Adrenal gland (tissue), 12 donors: ENCODE results near the gene SSTR1. TPM values are rescaled to one million over a fixed set of nuclear protein-coding genes. Genes with fewer than 3 reads are reported as not detected.
"Not testable (repeated sequence)": the region's sequence is repeated elsewhere in the genome, so short reads cannot be mapped to it uniquely, and the experiment has no call there.

Experiments
- DNase-seq, 7 donors: peaks; one replicate each; pipeline ENCODE4 v3.0.0-alpha.2; 2019 to 2020
- H3K27ac ChIP-seq, 5 donors: fragments of 200-600 bp; sonication (generic) in 4 of 5; 1 replicate in 3 of 5; 2 replicates in 2 of 5; pipeline versions ENCODE4 v1.5.1 to v1.8.0; 2016 to 2020; ENCODE audit warnings: mild to moderate bottlenecking in 1 of 5
- H3K27me3 ChIP-seq: fragments of 200-600 bp; 2 replicates; pipeline ENCODE4 v1.8.0; 2021
- H3K36me3 ChIP-seq, 2 donors: fragments of 200-600 bp; replicated peaks in 1 of 2; 1 replicate in 1 of 2; 2 replicates in 1 of 2; pipeline versions ENCODE4 v1.5.1 to v1.8.0; 2018 to 2022
- H3K4me1 ChIP-seq, 2 donors: fragments of 200-600 bp; replicated peaks in 1 of 2; 1 replicate in 1 of 2; 2 replicates in 1 of 2; pipeline versions ENCODE4 v1.5.1 to v1.8.0; 2018 to 2021
- H3K4me3 ChIP-seq, 4 donors: fragments of 200-600 bp; sonication (generic) in 3 of 4; one replicate each; pipeline ENCODE4 v1.5.1; 2016 to 2018
- H3K9me3 ChIP-seq, 3 donors: fragments of 200-600 bp; sonication (generic) in 1 of 3; replicated peaks in 1 of 3; 1 replicate in 2 of 3; 2 replicates in 1 of 3; pipeline versions ENCODE4 v1.5.1 to v1.8.0; 2016 to 2021
- CTCF ChIP-seq, 6 experiments: fragments of 450-650 bp in 4 of 6; fragments of 200-600 bp in 2 of 6; sonication (generic) in 1 of 6; IDR thresholded peaks; 1 replicate in 5 of 6; 2 replicates in 1 of 6; pipeline versions ENCODE4 v1.5.1 to v1.8.0; 2016 to 2021; ENCODE audit warnings: antibody characterized with exemption in 6 of 6, mild to moderate bottlenecking in 2 of 6, moderate library complexity in 1 of 6
- POLR2A ChIP-seq, 2 donors: fragments of 450-650 bp; IDR thresholded peaks; one replicate each; pipeline ENCODE4 v1.6.1; 2017; ENCODE audit warnings: antibody characterized with exemption in 2 of 2, mild to moderate bottlenecking in 2 of 2, moderate library complexity in 1 of 2
- WGBS, 4 donors: extraction: QIAGEN DNeasy Blood & Tissue Kit in 2 of 4; methylation state at CpG; one replicate each; pipeline versions ENCODE4 v1.1.5 to v1.1.7; 2013 to 2017; 5-methylcytosine and 5-hydroxymethylcytosine counted together
- intact Hi-C, 2 donors: fragments of 100-400 bp; cut with DNase I; formaldehyde crosslinking; loops; one replicate each; pipeline versions ENCODE4 v1.14.1 to v1.15.0; 2022 to 2023
- polyA plus RNA-seq, 3 donors: library from polyadenylated mRNA; stranded (reverse); fragments of 200-250 nt in 2 of 3; fragments of 350-450 nt in 1 of 3; fragmentation: Illumina TruSeq in 1 of 3; extraction: RNeasy Lipid Tissue Mini Kit (QIAGEN cat#74804) in 1 of 3; gene quantifications; one replicate each; pipeline ENCODE4 v1.2.3, GENCODE V29; 2013 to 2014
- total RNA-seq, 9 donors: library from RNA; depleted of rRNA in 4 of 9; stranded (reverse); fragments of >200 nt in 4 of 9; fragments of 120-200 nt in 1 of 9; fragmentation: NEBNext Ultra II Directional in 1 of 9; extraction: Animal tissue kit (Norgen Biotek cat#: 25700) in 1 of 9; gene quantifications; one replicate each; pipeline versions ENCODE4 v1.1.0 to v1.2.4, GENCODE V29; 2013 to 2023
- donor health status: healthy with polysubstance abuse.
- donor health status: Bipolar disorder and iron deficiency.
- donor health status: DM: yes; HTN: yes; CAD: no.
- donor health status: DM: no; HTN: no; CAD: no.
- donor health status: DM: no; HTN: no; CAD: no.
- donor health status: DM: yes; HTN: yes; CAD: no.

SSTR1 gene
- total and polyA plus RNA-seq, 12 donors, result under 0.01 to 0.65 (median 0.28) TPM; not detected in 2

DNA sequence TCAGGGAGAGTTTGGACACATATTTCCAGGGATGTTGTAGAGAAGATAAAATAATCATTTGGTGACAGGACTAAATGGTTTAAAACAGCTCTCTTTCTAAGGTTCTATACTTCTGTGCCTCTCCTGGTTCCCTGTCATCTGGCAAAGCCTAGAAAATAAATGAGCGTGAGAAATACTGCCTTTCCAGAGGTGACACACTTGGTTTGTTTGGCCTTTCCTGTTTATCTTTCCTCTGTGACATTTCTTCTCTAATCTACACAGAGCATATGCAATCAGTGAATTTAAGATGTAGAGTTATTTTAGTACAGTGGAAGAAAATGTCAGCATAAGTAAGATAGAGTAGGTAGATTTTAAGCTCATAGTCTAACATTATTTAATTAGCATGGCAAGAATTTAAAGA lies 22.0 kb upstream of the SSTR1 start:
- 59 to 81% (median 67%) methylated on average over 1 of the region's 1 CpG for WGBS, 4 donors
- no peaks in the 10 kb centered on the region for H3K27me3 ChIP-seq
- intact Hi-C loops, result loop anchor here in 1 of 2 donors (10.0 kb wide), 1 partner anchor 291 kb away; no protein-coding TSS in a partner anchor
- H3K36me3 ChIP-seq, result no peaks in the 10 kb centered on the region
- H3K4me1 ChIP-seq, result no peaks in the 10 kb centered on the region
- no peak overlapping the region for H3K4me3 ChIP-seq
- DNase-seq, result no peak
- TF ChIP-seq POLR2A (IDR thresholded peaks at IDR 0.05), result no peak
- no peak for TF ChIP-seq CTCF (IDR thresholded peaks at IDR 0.05)
- no peaks in the 10 kb centered on the region for H3K9me3 ChIP-seq
- no peak overlapping the region for H3K27ac ChIP-seq

DNA sequence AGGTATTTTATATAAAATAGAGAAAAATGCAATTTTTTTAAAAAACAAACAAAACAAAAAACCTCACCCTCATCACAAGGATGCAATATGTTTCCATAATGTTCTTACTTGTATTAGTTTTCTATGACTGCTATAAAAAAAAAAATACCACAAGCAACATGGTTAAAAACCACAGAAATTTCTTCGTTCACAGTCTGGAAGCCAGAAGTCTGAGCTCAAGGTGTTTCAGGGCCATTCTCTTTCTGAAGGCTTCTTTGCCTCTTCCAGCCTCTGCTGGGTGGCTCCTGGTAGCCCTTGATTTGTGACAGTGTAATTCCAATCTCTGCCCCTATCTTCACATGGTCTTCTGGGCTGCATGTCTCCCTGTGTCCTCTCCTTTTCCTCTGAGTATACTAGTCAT lies 21.5 kb upstream of the SSTR1 start:
- DNase-seq, result no peak
- Histone ChIP-seq H3K36me3 (no peaks in the 10 kb centered on the region), H3K4me3 (no peak overlapping the region), H3K4me1 (no peaks in the 10 kb centered on the region), H3K27me3 (no peaks in the 10 kb centered on the region), H3K27ac (no peak overlapping the region), H3K9me3 (no peaks in the 10 kb centered on the region)
- intact Hi-C loops, result loop anchor here in 1 of 2 donors (10.0 kb wide), 1 partner anchor 291 kb away; no protein-coding TSS in a partner anchor
- WGBS, 4 donors, result 66 to 84% (median 72%) methylated on average over 1 of the region's 1 CpG
- TF ChIP-seq POLR2A (IDR thresholded peaks at IDR 0.05) (no peak), CTCF (IDR thresholded peaks at IDR 0.05) (no peak)

GRCh38 chr14:38187528-38187927 lies 20.2 kb upstream of the SSTR1 start:
- Histone ChIP-seq H3K9me3 (no peaks in the 10 kb centered on the region), H3K27ac (no peak overlapping the region), H3K4me1 (no peaks in the 10 kb centered on the region), H3K36me3 (no peaks in the 10 kb centered on the region), H3K27me3 (no peaks in the 10 kb centered on the region), H3K4me3 (no peak overlapping the region)
- intact Hi-C loops, result loop anchor here in 1 of 2 donors (10.0 kb wide), 1 partner anchor 293 kb away; no protein-coding TSS in a partner anchor
- WGBS, 4 donors, result 76 to 84% (median 76%) methylated on average over 2 of the region's 2 CpGs
- no peak for DNase-seq
- TF ChIP-seq CTCF (IDR thresholded peaks at IDR 0.05) (no peak), POLR2A (IDR thresholded peaks at IDR 0.05) (no peak)

DNA sequence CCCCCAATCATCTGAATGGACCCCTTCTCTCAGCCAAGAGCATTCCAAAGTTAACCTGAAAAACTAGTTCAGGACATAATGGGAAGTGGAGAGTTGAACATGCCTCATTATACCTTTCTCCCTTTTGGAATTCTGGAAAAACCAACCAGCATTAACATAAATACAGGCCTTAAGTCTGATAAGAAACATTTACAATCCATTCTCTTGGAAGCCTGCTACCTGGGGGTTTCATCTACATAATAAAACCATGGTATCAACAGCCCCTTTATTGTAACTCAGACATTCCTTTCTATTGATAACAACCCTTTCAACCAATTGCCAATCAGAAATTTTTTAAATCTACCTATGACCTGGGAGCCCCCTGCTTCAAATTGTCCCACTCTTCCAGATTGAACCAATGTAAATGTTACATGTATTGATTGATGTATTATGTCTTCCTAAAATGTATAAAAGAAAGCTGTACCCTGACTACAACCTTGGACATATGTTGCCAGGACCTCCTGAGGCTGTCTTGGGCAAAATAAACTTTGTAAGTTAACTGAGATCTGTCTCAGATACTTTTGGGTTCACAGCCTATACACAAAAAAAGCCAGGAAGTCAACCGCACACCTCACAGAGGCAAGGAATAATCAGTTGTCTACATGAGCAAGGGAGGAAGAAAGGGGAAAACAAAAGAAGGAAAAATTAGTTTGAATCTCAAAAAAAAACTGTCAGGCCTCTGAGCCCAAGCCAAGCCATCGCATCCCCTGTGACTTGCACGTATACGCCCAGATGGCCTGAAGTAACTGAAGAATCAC lies 17.6 kb upstream of the SSTR1 start:
- Histone ChIP-seq H3K36me3 (no peaks in the 10 kb centered on the region), H3K9me3 (no peaks in the 10 kb centered on the region), H3K27me3 (no peaks in the 10 kb centered on the region), H3K4me3 (no peak overlapping the region), H3K27ac (no peak overlapping the region), H3K4me1 (no peaks in the 10 kb centered on the region)
- 80 to 93% (median 91%) methylated on average over 4 of the region's 4 CpGs for WGBS, 4 donors
- no peak for DNase-seq
- no peak for TF ChIP-seq POLR2A (IDR thresholded peaks at IDR 0.05)
- intact Hi-C loops, result loop anchor here in 1 of 2 donors (10.0 kb wide), 1 partner anchor 295 kb away; no protein-coding TSS in a partner anchor

DNA sequence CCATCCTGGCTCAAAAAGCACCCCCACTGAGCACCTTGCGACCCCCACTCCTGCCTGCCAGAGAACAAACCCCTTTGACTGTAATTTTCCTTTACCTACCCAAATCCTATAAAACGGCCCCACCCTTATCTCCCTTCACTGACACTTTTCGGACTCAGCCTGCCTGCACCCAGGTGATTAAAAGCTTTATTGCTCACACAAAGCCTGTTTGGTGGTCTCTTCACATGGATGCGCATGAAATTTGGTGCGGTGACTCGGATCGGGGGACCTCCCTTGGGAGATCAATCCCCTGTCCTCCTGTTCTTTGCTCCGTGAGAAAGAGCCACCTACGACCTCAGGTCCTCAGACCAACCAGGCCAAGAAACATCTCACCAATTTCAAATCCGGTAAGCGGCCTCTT lies 16.9 kb upstream of the SSTR1 start:
- H3K4me1 ChIP-seq, H3K4me3 ChIP-seq, intact Hi-C loops, H3K9me3 ChIP-seq, H3K27ac ChIP-seq, H3K27me3 ChIP-seq, DNase-seq, H3K36me3 ChIP-seq: not testable (repeated sequence)
- WGBS, 4 donors, result 77 to 86% (median 80%) methylated on average over 11 of the region's 11 CpGs

DNA sequence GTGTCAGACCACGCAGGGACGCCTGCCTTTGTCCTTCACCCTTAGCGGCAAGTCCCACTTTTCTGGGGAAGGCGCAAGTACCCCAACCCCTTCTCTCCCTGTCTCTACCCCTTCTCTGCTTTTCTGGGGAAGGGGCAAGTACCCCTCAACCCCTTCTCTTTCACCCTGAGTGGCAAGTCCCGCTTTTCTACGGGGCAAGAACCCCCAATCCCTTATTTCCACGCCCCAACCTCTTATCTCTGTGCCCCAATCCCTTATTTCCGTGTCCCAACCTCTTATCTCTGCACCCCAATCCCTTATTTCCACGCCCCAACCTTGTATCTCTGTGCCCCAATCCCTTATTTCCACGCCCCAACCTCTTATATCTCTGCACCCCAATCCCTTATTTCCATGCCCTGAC lies 16.2 kb upstream of the SSTR1 start:
- WGBS, 4 donors, result 68 to 78% (median 71%) methylated on average over 10 of the region's 10 CpGs
- intact Hi-C loops, result not testable (repeated sequence)

More for the DNA sequence above, 16.2 kb upstream of the SSTR1 start:
- not testable (repeated sequence) for DNase-seq, H3K4me3 ChIP-seq, H3K27me3 ChIP-seq, H3K27ac ChIP-seq, H3K36me3 ChIP-seq, H3K9me3 ChIP-seq, H3K4me1 ChIP-seq
